Tibial nerve (tissue), 4 donors: Measurements from ENCODE around the gene TNRC6C.

Experiments
- CTCF ChIP-seq, 5 experiments: fragments of 200-600 bp in 3 of 5; fragments of 450-650 bp in 2 of 5; sonication (generic) in 3 of 5; IDR thresholded peaks; one replicate each; pipeline ENCODE4 v1.5.1; 2016 to 2019; ENCODE audit warnings: antibody characterized with exemption in 5 of 5, mild to moderate bottlenecking in 3 of 5, moderate library complexity in 2 of 5
- EP300 ChIP-seq, 2 donors: sonication (generic); formaldehyde crosslinking; IDR thresholded peaks; one replicate each; pipeline ENCODE4 v1.6.1; 2017; ENCODE audit warnings: antibody characterized with exemption in 2 of 2, mild to moderate bottlenecking in 1 of 2
- POLR2A ChIP-seq, 2 donors: fragments of 450-650 bp; IDR thresholded peaks; one replicate each; pipeline ENCODE4 v1.6.1; 2017; ENCODE audit warnings: antibody characterized with exemption in 2 of 2, mild to moderate bottlenecking in 2 of 2, moderate library complexity in 2 of 2

- TF ChIP-seq POLR2A (IDR thresholded peaks at IDR 0.05) (no peak), CTCF (IDR thresholded peaks at IDR 0.05) (no peak), EP300 (IDR thresholded peaks at IDR 0.05) (no peak)
Observed at GRCh38 chr17:77996256-77996655, 37.8 kb downstream of the TNRC6C start.
